Fibroblast of lung (primary cell): ENCODE results near the gene GRHL3.

Source experiments
- CTCF ChIP-seq, 2 donors: IDR thresholded peaks in 1 of 2; conservative IDR thresholded peaks in 1 of 2; 1 replicate in 1 of 2; 2 replicates in 1 of 2; pipeline ENCODE4 v1.5.1; 2011 to 2012; ENCODE audit warnings: low read length in 2 of 2, control low read depth in 1 of 2, inconsistent platforms in 1 of 2, low read depth in 1 of 2, mild to moderate bottlenecking in 1 of 2
- EZH2 ChIP-seq: IDR thresholded peaks from 2 replicates; pipeline ENCODE4 v1.5.1; 2012; ENCODE audit warnings: low read length, control low read depth, mild to moderate bottlenecking; ENCODE audit errors: missing control alignments

- no peak for TF ChIP-seq CTCF (conservative IDR thresholded peaks at IDR 0.05 in 1 of 2, IDR thresholded peaks at IDR 0.05 in 1 of 2; ENCODE audit: low read depth in 1 of 2, low read length in 2 of 2)
- TF ChIP-seq EZH2: no peak
Measured at GRCh38 chr1:24315391-24315790, 3.8 kb upstream of the GRHL3 start.
